HepG2 (cell line): ENCODE results near the gene AGRN. TPM values are rescaled to one million over a fixed set of nuclear protein-coding genes. Genes with fewer than 3 reads are reported as not detected.

Experiments
- ARID2 ChIP-seq: sonication (generic); formaldehyde crosslinking; IDR thresholded peaks from 2 replicates; pipeline ENCODE4 v1.8.1; 2022; ENCODE audit warnings: mild to moderate bottlenecking, missing genetic modification reagents, borderline replicate concordance
- GATAD2A ChIP-seq: IDR thresholded peaks from 2 replicates; pipeline ENCODE4 v1.6.1; 2016
- KLF15 ChIP-seq: sonication (generic); formaldehyde crosslinking; IDR thresholded peaks from 2 replicates; pipeline ENCODE4 v1.8.1; 2023; ENCODE audit warnings: borderline replicate concordance, mild to moderate bottlenecking, inconsistent platforms, missing genetic modification reagents, mixed read lengths
- NCOA2 ChIP-seq: sonication (generic); formaldehyde crosslinking; IDR thresholded peaks from 2 replicates; pipeline ENCODE4 v1.8.0; 2022; ENCODE audit warnings: inconsistent platforms
- NONO ChIP-seq, 2 experiments: fragments of 450-650 bp in 1 of 2; sonication (generic) in 1 of 2; formaldehyde crosslinking in 1 of 2; IDR thresholded peaks in 1 of 2; conservative IDR thresholded peaks in 1 of 2; 2 replicates each; pipeline versions ENCODE4 v1.6.1 to v1.8.0; 2017 to 2022; ENCODE audit warnings: mild to moderate bottlenecking in 1 of 2, missing genetic modification reagents in 1 of 2, moderate library complexity in 1 of 2
- REL ChIP-seq: sonication (generic); formaldehyde crosslinking; conservative IDR thresholded peaks from 2 replicates; pipeline ENCODE4 v1.8.0; 2022; ENCODE audit warnings: mild to moderate bottlenecking, missing genetic modification reagents, moderate library complexity
- SPEN ChIP-seq: sonication (generic); formaldehyde crosslinking; IDR thresholded peaks from 2 replicates; pipeline ENCODE4 v1.5.1; 2020; ENCODE audit warnings: low read depth, mild to moderate bottlenecking, missing genetic modification reagents
- ZFYVE20 ChIP-seq: sonication (generic); formaldehyde crosslinking; IDR thresholded peaks from 2 replicates; pipeline ENCODE4 v1.8.0; 2023; ENCODE audit warnings: low read depth, mild to moderate bottlenecking, moderate library complexity, missing genetic modification reagents, borderline replicate concordance
- ZNF253 ChIP-seq: sonication (generic); formaldehyde crosslinking; IDR thresholded peaks from 2 replicates; pipeline ENCODE4 v1.8.0; 2022; ENCODE audit warnings: mild to moderate bottlenecking, missing genetic modification reagents, borderline replicate concordance
- ZNF296 ChIP-seq: sonication (generic); formaldehyde crosslinking; conservative IDR thresholded peaks from 2 replicates; pipeline ENCODE4 v1.5.0; 2020; ENCODE audit warnings: mild to moderate bottlenecking, missing genetic modification reagents
- ZNF577 ChIP-seq: sonication (generic); formaldehyde crosslinking; IDR thresholded peaks from 2 replicates; pipeline ENCODE4 v1.4.0; 2020; ENCODE audit warnings: mild to moderate bottlenecking, low read depth, missing genetic modification reagents, borderline replicate concordance
- polyA plus RNA-seq, 8 experiments: library from polyadenylated mRNA; depleted of rRNA in 3 of 8; stranded (reverse) in 7 of 8; unstranded in 1 of 8; fragments of >200 nt; fragmentation: Illumina TruSeq in 4 of 8; extraction: Trizol in 4 of 8; gene quantifications; 2 replicates each; pipeline versions ENCODE4 v1.2.1 to v1.2.3, GENCODE V29; 2011 to 2016; ENCODE audit warnings: low read depth in 4 of 8, missing spikeins in 1 of 8, mixed read lengths in 1 of 8; ENCODE audit not compliant: insufficient read depth in 1 of 8
- total RNA-seq, 5 experiments: library from RNA; depleted of rRNA; stranded (reverse); fragments of >200 nt; fragmentation: Illumina TruSeq; extraction: Trizol; gene quantifications; 2 replicates each; pipeline ENCODE4 v1.2.3, GENCODE V29; 2016; ENCODE audit warnings: low read depth in 1 of 5
- TF ChIP-seq, protein P1 (sequence below): sonication (generic); formaldehyde crosslinking; IDR thresholded peaks from 2 replicates; pipeline ENCODE4 v1.9.0; 2021; ENCODE audit warnings: missing genetic modification reagents, borderline replicate concordance
- TF ChIP-seq, protein P2 (sequence below): sonication (generic); formaldehyde crosslinking; conservative IDR thresholded peaks from 2 replicates; pipeline ENCODE4 v1.8.1; 2023; ENCODE audit warnings: missing genetic modification reagents
- TF ChIP-seq, protein P3 (sequence below): sonication (generic); formaldehyde crosslinking; IDR thresholded peaks from 2 replicates; pipeline ENCODE4 v1.4.0; 2020; ENCODE audit warnings: mild to moderate bottlenecking, missing genetic modification reagents
- TF ChIP-seq, protein P4 (sequence below): IDR thresholded peaks from 2 replicates; pipeline ENCODE4 v1.6.1; 2016; ENCODE audit warnings: low read depth, borderline replicate concordance

AGRN gene
- total and polyA plus RNA-seq, 2 of the 13 experiments (the other 11 are each of a cell fraction or from before 2014, with no cell fraction given), result 29.8 to 65.2 TPM

DNA sequence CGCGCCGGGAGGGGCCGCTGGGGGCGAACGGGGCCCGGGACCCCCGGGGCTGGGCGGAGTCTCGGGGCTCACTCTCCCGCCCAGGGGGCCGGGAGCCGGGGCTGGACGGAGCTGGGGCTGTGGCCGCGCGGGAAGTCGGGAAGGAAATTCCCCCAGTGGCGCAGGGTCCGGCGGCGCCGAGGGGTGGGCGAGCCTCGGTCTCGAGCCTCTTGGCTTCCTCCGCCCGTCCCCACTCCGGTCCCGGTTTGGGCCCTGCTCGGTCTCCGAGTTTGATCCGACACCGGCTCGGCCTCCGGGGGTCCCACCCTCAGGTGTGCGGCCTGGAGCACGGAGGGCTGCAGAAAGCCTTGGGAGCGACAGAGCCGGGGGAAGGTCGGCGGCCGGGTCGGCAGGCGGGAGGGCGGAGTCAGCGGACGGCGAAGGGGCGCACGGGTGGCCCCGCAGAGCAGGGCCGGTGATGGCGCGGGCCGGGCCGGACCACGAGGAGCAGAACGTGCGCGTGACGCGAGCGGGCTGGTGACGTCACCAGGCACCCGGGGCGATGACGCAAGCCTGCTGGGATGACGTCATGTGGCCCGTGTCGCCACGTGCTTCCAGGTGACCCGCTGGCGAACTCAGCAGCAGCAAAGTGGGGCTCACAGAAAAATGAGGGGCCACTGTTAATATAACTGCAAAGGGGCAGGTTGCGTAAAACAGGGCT, 19.4 kb upstream of the AGRN start (continued):
- peak; percentile 51; the same call in 1 of the 2 replicates for TF ChIP-seq KLF15 (CRISPR knock-in tag)
- no peak for TF ChIP-seq NONO (IDR thresholded peaks at IDR 0.05)
- TF ChIP-seq NONO (CRISPR knock-in tag; conservative IDR thresholded peaks at IDR 0.05), result peak; percentile 86
- peak; percentile 96 for TF ChIP-seq ZFYVE20 (CRISPR knock-in tag)
- peak; percentile 81 for TF ChIP-seq REL (CRISPR knock-in tag)
- TF ChIP-seq SPEN (CRISPR knock-in tag), result peak; percentile 70; the same call in 1 of the 2 replicates
- TF ChIP-seq NCOA2 (CRISPR knock-in tag), result peak; percentile 9; the same call in 1 of the 2 replicates
- TF ChIP-seq, protein P1, sequence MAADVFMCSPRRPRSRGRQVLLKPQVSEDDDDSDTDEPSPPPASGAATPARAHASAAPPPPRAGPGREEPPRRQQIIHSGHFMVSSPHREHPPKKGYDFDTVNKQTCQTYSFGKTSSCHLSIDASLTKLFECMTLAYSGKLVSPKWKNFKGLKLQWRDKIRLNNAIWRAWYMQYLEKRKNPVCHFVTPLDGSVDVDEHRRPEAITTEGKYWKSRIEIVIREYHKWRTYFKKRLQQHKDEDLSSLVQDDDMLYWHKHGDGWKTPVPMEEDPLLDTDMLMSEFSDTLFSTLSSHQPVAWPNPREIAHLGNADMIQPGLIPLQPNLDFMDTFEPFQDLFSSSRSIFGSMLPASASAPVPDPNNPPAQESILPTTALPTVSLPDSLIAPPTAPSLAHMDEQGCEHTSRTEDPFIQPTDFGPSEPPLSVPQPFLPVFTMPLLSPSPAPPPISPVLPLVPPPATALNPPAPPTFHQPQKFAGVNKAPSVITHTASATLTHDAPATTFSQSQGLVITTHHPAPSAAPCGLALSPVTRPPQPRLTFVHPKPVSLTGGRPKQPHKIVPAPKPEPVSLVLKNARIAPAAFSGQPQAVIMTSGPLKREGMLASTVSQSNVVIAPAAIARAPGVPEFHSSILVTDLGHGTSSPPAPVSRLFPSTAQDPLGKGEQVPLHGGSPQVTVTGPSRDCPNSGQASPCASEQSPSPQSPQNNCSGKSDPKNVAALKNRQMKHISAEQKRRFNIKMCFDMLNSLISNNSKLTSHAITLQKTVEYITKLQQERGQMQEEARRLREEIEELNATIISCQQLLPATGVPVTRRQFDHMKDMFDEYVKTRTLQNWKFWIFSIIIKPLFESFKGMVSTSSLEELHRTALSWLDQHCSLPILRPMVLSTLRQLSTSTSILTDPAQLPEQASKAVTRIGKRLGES (CRISPR knock-in tag), result 0 out of 2 replicates have a peak, but pooled peaks have one; percentile 25
- TF ChIP-seq, protein P2, sequence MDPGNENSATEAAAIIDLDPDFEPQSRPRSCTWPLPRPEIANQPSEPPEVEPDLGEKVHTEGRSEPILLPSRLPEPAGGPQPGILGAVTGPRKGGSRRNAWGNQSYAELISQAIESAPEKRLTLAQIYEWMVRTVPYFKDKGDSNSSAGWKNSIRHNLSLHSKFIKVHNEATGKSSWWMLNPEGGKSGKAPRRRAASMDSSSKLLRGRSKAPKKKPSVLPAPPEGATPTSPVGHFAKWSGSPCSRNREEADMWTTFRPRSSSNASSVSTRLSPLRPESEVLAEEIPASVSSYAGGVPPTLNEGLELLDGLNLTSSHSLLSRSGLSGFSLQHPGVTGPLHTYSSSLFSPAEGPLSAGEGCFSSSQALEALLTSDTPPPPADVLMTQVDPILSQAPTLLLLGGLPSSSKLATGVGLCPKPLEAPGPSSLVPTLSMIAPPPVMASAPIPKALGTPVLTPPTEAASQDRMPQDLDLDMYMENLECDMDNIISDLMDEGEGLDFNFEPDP, result no peak
- peak; percentile 62; the same call in 1 of the 2 replicates for TF ChIP-seq ZNF253 (CRISPR knock-in tag)
- TF ChIP-seq ARID2, result no peak
- TF ChIP-seq GATAD2A, result peak; percentile 79
- TF ChIP-seq ZNF577 (CRISPR knock-in tag), result no peak
- TF ChIP-seq, protein P3, sequence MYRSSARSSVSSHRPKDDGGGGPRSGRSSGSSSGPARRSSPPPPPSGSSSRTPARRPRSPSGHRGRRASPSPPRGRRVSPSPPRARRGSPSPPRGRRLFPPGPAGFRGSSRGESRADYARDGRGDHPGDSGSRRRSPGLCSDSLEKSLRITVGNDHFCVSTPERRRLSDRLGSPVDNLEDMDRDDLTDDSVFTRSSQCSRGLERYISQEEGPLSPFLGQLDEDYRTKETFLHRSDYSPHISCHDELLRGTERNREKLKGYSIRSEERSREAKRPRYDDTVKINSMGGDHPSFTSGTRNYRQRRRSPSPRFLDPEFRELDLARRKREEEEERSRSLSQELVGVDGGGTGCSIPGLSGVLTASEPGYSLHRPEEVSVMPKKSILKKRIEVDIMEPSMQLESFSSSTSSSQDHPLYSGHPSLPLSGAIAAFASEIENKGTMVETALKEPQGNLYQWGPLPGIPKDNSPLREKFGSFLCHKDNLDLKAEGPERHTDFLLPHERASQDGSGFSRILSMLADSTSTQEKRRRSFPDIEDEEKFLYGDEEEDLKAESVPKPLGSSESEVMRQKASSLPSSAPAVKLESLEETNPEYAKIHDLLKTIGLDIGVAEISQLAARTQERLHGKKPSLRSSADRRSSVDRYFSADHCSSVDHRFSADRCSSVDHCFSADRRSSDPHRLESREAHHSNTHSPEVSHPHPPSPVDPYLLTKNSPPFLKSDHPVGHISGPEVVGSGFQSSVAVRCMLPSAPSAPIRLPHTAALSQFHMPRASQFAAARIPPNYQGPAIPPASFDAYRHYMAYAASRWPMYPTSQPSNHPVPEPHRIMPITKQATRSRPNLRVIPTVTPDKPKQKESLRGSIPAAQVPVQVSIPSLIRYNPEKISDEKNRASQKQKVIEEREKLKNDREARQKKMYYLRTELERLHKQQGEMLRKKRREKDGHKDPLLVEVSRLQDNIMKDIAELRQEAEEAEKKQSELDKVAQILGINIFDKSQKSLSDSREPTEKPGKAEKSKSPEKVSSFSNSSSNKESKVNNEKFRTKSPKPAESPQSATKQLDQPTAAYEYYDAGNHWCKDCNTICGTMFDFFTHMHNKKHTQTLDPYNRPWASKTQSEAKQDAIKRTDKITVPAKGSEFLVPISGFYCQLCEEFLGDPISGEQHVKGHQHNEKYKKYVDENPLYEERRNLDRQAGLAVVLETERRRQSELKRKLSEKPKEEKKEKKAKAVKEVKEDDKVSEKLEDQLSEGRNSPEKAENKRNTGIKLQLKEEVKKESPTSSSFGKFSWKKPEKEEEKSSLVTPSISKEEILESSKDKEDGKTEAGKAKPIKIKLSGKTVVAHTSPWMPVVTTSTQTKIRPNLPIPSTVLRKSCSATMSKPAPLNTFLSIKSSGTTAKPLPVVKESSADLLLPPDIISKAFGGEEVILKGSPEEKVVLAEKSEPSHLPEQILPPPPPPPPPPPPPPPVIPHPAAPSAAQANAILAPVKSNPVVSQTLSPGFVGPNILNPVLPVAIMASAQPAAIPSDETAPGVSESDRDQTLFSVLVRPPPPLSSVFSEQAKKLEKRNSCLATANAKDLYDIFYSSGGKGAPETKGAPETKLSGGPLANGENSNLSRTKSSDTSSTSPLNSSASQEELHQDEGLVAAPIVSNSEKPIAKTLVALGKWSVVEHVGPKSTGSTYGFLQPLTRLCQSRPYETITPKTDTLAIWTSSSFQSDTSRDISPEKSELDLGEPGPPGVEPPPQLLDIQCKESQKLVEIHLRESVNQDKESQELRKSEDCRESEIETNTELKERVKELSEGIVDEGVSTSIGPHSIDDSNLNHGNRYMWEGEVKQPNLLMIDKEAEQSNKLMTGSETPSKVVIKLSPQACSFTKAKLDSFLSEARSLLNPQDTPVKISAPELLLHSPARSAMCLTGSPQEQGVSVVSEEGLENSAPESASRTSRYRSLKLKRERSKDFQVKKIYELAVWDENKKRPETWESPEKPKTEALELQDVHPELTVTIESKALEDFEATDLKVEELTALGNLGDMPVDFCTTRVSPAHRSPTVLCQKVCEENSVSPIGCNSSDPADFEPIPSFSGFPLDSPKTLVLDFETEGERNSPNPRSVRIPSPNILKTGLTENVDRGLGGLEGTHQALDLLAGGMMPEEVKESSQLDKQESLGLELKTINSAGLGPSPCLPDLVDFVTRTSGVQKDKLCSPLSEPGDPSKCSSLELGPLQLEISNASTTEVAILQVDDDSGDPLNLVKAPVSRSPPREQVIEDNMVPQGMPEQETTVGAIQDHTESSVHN (CRISPR knock-in tag), result peak; percentile 34; the same call in 1 of the 2 replicates
- no peak for TF ChIP-seq ZNF296
- TF ChIP-seq, protein P4, sequence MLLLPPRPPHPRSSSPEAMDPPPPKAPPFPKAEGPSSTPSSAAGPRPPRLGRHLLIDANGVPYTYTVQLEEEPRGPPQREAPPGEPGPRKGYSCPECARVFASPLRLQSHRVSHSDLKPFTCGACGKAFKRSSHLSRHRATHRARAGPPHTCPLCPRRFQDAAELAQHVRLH, result peak; percentile 82; the same call in 1 of the 2 replicates
